HFF-Myc (cell line): ENCODE data around the gene NT5M.
A peak's percentile ranks its signal among the peaks of the same experiment; 100 is the strongest.

Experiments used
- DNase-seq: peaks from one replicate; pipeline ENCODE4 v3.0.0-alpha.2; 2011; ENCODE audit warnings: low read depth; ENCODE audit errors: extremely low read depth
- H3K4me3 ChIP-seq: replicated peaks from 2 replicates; pipeline ENCODE4 v1.5.1; 2011; ENCODE audit warnings: low read depth, mild to moderate bottlenecking, control low read depth, low read length
- TF ChIP-seq, protein P1 (sequence below): IDR thresholded peaks from 2 replicates; pipeline ENCODE4 v1.5.1; 2012; ENCODE audit warnings: mild to moderate bottlenecking, low read depth, low read length, control low read depth; ENCODE audit errors: missing control alignments

Gene NT5M

GRCh38 chr17:17351901-17352781 is 49.0 kb downstream of the NT5M start:
- no peak overlapping the region for H3K4me3 ChIP-seq
- TF ChIP-seq, protein P1, sequence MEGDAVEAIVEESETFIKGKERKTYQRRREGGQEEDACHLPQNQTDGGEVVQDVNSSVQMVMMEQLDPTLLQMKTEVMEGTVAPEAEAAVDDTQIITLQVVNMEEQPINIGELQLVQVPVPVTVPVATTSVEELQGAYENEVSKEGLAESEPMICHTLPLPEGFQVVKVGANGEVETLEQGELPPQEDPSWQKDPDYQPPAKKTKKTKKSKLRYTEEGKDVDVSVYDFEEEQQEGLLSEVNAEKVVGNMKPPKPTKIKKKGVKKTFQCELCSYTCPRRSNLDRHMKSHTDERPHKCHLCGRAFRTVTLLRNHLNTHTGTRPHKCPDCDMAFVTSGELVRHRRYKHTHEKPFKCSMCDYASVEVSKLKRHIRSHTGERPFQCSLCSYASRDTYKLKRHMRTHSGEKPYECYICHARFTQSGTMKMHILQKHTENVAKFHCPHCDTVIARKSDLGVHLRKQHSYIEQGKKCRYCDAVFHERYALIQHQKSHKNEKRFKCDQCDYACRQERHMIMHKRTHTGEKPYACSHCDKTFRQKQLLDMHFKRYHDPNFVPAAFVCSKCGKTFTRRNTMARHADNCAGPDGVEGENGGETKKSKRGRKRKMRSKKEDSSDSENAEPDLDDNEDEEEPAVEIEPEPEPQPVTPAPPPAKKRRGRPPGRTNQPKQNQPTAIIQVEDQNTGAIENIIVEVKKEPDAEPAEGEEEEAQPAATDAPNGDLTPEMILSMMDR, result no peak
- DNase-seq, result no peak

- H3K4me3 ChIP-seq, result no peak overlapping the region
- TF ChIP-seq, protein P1, result no peak
- no peak for DNase-seq
These were observed 49.9 kb downstream of the NT5M start for GRCh38 chr17:17352836-17353624.

GRCh38 chr17:17353625-17354484 is 50.7 kb downstream of the NT5M start:
- no peak overlapping the region for H3K4me3 ChIP-seq
- no peak for DNase-seq
- TF ChIP-seq, protein P1, result no peak

DNA sequence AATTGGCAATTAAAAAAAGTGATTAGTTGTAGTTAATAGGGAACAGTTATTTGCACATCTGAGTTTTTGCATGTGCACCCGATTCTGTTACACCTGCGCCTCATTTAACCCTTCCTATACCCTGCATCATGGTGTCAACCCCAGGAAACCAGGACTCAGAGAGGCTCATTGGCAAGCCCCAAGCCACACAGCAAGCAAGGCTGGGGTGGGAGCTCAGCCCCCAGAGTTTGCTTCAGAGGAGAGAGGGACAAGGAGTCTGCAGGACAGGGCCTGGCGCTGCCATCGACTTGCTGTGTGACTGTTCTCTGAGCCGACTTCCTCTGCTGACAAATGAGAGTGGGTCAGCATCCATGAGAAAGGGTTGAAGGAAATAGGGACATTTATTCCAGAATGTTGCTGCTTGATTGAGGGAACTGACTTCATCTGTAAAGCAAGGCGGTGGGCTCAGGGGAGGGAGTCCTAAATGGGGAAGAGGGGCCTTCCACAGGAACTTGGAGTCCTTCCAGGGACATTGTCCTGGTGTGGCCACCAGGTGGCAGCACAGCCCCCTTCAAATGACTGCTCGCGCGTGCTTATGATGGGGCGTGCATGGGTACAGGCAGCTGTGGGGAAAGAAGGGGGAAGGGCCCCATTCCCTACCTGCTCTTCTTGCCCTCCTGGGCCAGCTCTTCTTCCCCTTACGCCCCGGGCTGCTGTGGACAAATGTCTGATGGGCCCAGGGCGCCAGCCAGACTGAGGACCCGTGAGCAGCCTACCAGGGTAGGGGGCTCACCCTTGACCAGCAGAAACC is 51.6 kb downstream of the NT5M start:
- DNase-seq, result no peak
- TF ChIP-seq, protein P1, result peak; percentile 87
- no peak overlapping the region for H3K4me3 ChIP-seq

GRCh38 chr17:17355426-17355825 is 52.3 kb downstream of the NT5M start:
- DNase-seq, result no peak
- TF ChIP-seq, protein P1, result no peak
- H3K4me3 ChIP-seq, result no peak overlapping the region
